AG08395 (cell line): ENCODE data around the gene NETO1.
A peak's percentile ranks its signal among the peaks of the same experiment; 100 is the strongest.

ENCODE experiments used
- DNase-seq: peaks from one replicate; pipeline ENCODE4 v3.0.0; 2012; ENCODE audit warnings: mixed read lengths, low spot score

Gene NETO1

DNA sequence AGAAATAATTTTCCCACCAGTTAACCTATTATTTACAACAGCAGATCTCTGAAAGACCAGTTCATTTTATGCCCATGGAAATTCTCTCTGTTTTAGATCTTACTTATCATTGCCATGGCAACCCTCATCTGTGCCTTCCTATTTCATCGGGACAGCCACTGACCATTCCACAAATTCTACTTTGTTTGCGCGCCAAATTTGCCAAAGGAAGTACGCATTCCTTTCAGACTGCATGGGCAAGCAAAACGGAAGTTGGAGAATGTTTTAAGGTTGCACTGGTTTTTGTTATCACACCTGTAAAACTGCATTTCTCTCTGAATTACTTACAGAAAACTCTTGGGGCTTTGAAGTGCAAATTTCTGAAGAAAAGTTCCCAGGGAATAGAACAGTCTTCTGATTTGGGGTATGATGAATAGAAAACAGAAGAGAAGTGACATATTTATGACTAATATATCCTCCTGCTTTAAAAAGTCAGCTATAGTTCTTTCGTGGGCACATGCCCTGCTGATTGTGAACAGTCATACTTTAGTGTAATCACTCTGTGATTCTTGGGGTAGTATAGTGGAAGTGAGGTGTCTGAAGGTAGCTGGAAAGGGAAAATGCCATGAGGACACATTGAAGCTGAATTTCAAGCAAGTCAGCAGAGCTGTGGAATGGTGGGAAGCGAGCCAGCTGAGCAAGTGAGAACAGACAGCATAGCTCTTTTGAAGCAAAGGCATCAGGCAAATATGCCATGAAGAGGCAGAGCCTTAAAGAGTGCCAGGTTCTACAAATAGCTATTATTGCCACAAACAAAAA lies 20.9 kb downstream of the NETO1 start:
- DNase-seq = no peak

GRCh38 chr18:72843743-72844142 lies 24.0 kb downstream of the NETO1 start:
- DNase-seq = no peak

DNA sequence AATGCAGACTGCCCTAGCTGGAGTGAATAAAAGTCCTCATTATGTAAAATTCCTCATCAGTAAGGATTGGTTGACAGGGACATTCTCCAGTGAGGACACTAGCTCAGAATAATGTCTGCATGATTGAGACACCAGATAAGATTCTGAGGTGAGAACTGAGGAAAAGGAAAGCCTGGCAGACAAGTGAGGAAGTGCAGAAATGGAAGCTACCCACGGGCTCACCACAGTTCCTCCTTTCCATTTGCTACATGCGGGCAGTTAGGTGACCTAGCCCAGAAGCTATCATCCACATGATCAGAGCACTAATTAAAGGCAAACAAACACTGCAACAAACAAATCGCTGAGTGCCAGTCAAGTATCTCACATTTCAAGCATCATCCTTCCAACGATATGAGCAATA lies 27.7 kb downstream of the NETO1 start:
- no peak for DNase-seq

DNA sequence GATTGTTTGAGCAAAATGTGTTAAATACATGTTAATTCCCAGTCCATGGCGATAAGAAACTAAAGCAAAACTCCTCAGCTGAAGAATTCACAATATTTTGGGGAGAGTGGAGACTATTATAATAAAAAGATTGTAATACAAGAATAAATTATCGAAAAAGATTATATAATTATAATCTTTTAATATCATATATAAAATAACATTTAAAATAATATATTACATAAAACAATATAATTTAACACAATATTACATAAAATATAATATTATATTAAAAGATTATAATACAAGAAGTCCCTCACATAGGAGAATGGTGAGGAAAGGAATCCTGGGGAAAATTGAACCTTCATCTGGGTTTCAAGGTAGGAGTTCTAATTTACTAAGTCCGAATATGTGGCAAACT lies 33.1 kb downstream of the NETO1 start:
- no peak for DNase-seq

DNA sequence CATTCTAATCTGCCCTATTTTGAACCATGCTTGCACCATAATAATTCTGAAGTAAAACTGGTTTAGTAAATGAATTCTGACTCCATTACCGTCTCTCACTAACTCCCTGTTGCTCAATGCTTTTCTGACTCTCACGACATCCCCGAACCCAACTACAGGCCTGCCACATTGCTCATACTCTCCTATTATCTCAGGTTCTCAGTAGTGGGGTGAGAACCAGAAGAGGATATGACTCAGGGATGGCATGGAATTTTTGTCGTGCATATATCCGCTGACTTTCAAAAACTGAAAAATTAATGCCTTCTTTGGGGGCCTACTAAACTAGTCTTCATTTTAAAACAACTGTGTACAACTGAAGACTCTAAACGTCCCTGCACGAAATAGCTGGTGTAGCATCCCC lies 34.3 kb downstream of the NETO1 start:
- no peak for DNase-seq

- no peak for DNase-seq
Observed at GRCh38 chr18:72830109-72830508, 37.7 kb downstream of the NETO1 start.

GRCh38 chr18:72828601-72829000 lies 39.2 kb downstream of the NETO1 start:
- DNase-seq = no peak

DNA sequence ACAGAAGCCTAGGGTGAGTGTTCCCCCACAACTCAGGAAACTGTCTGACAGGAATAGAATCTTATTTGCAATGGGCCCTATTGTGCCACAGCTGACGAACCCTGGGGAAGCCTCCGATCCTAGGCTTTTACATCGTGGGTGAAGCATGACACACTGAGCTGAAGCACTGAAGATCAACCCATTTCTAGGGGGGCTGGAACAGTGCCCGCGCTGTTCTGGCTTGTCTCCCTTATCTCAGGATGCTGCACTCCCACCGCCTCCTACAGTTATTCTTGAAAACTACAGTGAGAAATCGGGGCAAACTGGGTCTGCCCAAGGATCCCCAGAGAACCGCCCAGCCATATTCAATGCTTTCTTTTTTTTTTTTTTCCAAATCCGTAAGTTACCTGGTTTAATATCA lies 41.1 kb downstream of the NETO1 start:
- no peak for DNase-seq

GRCh38 chr18:72823345-72823744 lies 44.4 kb downstream of the NETO1 start:
- no peak for DNase-seq

- no peak for DNase-seq
Observed at GRCh38 chr18:72822202-72822601, 45.6 kb downstream of the NETO1 start.

- no peak for DNase-seq
Observed at GRCh38 chr18:72820571-72820970, 47.2 kb downstream of the NETO1 start.

DNA sequence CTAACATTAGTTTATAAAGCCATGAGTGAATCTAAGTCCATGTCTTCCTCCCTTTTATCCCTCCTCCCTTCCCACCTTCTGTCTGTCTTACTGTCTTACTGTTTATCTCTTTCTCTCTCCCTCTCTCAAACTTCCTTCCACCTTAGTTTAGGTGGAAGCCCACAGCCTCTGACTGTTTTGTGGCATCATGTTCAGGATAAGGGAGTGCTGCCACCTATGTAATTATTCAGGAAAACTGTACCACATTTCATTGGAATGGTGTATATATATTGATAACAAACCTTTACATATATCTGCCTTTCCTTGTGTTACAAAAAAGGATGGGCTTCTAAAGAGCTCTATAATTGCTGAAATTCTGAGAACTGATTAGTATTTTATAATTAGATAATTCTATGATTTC lies 48.7 kb downstream of the NETO1 start:
- DNase-seq = no peak

DNA sequence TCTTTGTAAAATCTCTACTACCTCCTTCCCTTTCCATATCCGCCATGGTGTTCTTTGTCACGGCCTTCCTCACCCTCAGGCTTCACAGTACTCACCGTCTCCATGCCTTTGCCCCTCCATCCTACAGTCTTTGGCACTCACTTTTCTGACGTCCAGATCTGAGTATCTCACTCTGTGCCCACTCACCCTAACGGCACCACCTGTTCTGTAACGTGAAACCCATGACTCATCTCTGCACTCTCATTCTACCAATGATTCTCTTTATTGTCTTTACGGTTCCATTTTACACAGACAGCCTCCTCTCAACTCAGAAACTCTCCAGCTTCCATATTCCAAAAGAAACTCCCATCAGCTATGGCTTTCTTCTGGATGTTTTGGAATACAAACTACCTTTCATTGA lies 56.7 kb downstream of the NETO1 start:
- DNase-seq = no peak

- no peak for DNase-seq
Observed at GRCh38 chr18:72808680-72809079, 59.1 kb downstream of the NETO1 start.

- no peak for DNase-seq
Observed at GRCh38 chr18:72799106-72799505, 68.7 kb downstream of the NETO1 start.

DNA sequence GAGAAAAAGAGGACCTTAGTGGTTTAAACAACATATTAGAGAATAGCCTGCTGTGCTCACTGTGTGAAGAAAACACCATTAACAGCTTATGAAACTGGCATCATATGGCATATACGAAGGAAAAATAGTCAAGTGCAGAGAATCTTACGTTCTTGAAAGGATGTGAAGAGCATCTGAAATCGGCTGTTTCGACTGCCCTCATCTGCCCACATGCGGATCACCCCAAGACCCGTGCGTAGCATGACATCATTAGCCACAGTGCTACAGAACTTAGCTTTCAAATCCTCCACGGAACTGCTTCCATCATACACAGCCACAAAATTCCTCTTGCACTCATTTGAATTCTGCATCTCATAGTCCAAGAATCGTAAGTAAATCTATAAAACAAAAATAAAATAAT lies 84.3 kb downstream of the NETO1 start:
- no peak for DNase-seq

DNA sequence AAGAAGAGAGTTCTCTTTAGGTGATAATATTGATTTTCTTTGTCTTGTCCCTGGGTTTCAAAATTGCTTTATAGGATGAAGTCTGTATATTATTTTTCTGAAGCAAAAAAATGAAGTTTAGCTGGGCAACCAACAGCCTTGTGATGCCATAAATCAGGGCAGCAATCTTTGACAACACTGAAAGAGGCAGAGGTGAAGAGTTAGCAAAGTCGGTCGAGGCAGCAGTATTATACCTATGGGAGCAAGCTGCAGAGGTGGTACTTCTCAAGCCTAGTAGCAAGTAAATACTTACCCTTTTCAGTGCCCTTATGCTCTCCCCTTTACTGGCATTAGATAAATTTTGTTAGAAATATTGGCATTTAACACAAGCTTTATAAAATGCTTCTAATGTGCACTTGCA lies 92.9 kb downstream of the NETO1 start:
- DNase-seq = no peak

GRCh38 chr18:72772916-72773315 lies 94.9 kb downstream of the NETO1 start:
- no peak for DNase-seq

GRCh38 chr18:72768681-72769229 lies 99.0 kb downstream of the NETO1 start:
- DNase-seq = no peak

- DNase-seq = peak; percentile 28
Observed at GRCh38 chr18:72762515-72763122, 105.2 kb downstream of the NETO1 start.

GRCh38 chr18:72752220-72752619 lies 115.6 kb downstream of the NETO1 start:
- DNase-seq = no peak

- DNase-seq = no peak
Observed at GRCh38 chr18:72742002-72742401, 125.8 kb downstream of the NETO1 start.

GRCh38 chr18:72738136-72738535 lies 129.7 kb downstream of the NETO1 start:
- no peak for DNase-seq

GRCh38 chr18:72727776-72728175 lies 140.0 kb downstream of the NETO1 start:
- DNase-seq = no peak
